ENCODE data around the gene SLC24A4. TPM values are rescaled to one million over a fixed set of nuclear protein-coding genes. Genes with fewer than 3 reads are reported as not detected.

Gene SLC24A4
- total RNA-seq, 1 donor from 2014 or later, result not detected

GRCh38 chr14:92411941-92412340 is 89.0 kb downstream of the SLC24A4 start:
- no peak overlapping the region for H3K4me3 Mint-ChIP-seq
- no peak for DNase-seq (ENCODE audit: low spot score in 2 of 2, unreplicated experiment in 2 of 2)
- H3K9me3 Mint-ChIP-seq, result peaks cover 3% of the 10 kb centered on the region
- peaks cover 11% of the 10 kb centered on the region for H3K27me3 Mint-ChIP-seq (ENCODE audit: low read depth)
- no peaks in the 10 kb centered on the region for H3K36me3 Mint-ChIP-seq
- H3K4me1 Mint-ChIP-seq, result no peaks in the 10 kb centered on the region
- TF ChIP-seq CTCF (IDR thresholded peaks at IDR 0.05; ENCODE audit: unreplicated experiment), result no peak
- H3K27ac Mint-ChIP-seq, result no peak overlapping the region

DNA sequence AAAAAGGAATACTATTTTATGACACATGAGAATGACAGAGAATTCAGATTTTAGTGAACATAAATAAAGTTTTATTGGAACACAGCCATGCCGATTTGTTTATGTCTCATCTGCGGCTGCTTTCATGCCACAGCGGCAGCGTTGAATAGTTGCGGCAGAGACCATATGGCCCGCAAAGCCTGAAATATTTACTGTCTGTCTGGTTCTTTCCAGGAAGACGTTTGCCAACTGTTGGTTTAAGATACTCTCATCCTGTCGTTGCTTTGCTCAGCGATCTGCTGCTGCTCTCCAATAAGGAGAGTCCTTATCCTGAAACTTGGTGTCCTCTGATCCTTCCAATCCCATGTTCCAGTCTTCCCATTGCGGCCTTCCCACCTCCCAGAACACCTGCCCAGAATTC is 89.9 kb downstream of the SLC24A4 start:
- Mint-ChIP-seq H3K4me3 (no peak overlapping the region), H3K9me3 (no peaks in the 10 kb centered on the region)

DNA sequence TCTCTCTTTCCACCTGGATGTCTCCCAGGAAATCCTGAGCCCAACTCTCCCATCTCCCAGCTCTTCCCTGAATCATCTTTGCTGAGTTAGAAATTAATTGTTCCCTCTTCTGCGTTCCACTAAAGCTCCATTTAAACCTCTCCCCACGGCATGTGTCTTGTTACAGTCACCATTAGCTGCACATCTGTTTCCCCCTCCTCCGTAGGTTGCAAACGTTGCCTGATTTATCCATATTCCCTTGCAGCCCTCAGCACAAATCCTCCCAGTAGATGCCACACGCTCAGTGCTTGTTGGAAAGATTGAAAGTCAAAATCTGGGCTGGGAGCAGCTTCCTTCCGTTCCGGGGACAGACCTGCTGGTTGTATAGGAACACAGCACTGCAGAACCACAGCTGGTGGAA is 90.4 kb downstream of the SLC24A4 start:
- no peak for TF ChIP-seq CTCF (IDR thresholded peaks at IDR 0.05; ENCODE audit: unreplicated experiment)
- DNase-seq (ENCODE audit: low spot score in 2 of 2, unreplicated experiment in 2 of 2), result no peak
- Mint-ChIP-seq H3K36me3 (no peaks in the 10 kb centered on the region), H3K9me3 (no peaks in the 10 kb centered on the region), H3K4me1 (no peaks in the 10 kb centered on the region), H3K4me3 (no peak overlapping the region), H3K27me3 (ENCODE audit: low read depth) (peaks cover 11% of the 10 kb centered on the region), H3K27ac (no peak overlapping the region)

More for the DNA sequence above, 89.9 kb downstream of the SLC24A4 start:
- H3K27ac Mint-ChIP-seq, result no peak overlapping the region
- no peaks in the 10 kb centered on the region for H3K4me1 Mint-ChIP-seq
- no peak for TF ChIP-seq CTCF (IDR thresholded peaks at IDR 0.05; ENCODE audit: unreplicated experiment)
- DNase-seq (ENCODE audit: low spot score in 2 of 2, unreplicated experiment in 2 of 2), result no peak
- no peaks in the 10 kb centered on the region for H3K36me3 Mint-ChIP-seq
- peaks cover 11% of the 10 kb centered on the region for H3K27me3 Mint-ChIP-seq (ENCODE audit: low read depth)

DNA sequence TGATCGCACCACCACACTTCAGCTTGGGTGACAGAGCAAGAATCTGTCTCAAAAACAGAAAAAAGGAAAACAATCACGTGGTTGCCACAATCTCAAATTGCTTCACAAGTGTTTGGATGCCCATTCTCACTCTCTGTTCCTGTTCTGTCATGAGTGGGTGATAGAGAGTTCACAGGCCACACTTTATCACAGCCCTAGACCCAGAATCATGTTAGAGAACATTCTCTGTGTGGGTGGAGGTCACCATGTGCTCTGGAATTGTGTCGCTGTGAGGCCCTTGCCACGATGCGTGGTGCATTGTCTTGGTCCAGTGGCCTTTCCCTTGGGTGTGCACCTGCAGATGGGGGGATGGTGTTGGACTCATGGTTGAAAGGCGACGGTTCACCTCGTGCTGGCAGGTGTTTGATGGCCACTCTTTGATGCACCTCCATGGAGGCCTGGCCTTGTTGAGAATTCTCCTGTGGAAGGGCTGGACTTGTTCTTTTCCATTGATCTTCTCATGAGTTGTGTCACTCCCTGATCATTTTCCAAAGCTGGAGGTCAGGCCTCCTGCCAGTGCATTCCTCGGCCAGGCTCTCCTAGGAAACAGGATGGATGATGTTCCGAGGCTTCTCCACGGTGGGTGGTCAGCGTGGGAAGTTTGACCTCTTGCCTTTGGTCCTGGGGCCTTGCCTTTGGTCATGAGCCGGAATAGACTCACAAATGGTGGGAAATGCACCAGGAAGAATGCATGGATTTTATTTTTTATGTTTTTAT is 91.9 kb downstream of the SLC24A4 start:
- peaks cover 5% of the 10 kb centered on the region for H3K9me3 Mint-ChIP-seq
- DNase-seq (ENCODE audit: low spot score in 2 of 2, unreplicated experiment in 2 of 2), result no peak
- no peak overlapping the region for H3K4me3 Mint-ChIP-seq
- no peak overlapping the region for H3K27ac Mint-ChIP-seq
- no peak for TF ChIP-seq CTCF (IDR thresholded peaks at IDR 0.05; ENCODE audit: unreplicated experiment)
- H3K4me1 Mint-ChIP-seq, result no peaks in the 10 kb centered on the region
- no peaks in the 10 kb centered on the region for H3K36me3 Mint-ChIP-seq
- H3K27me3 Mint-ChIP-seq (ENCODE audit: low read depth), result peaks cover 11% of the 10 kb centered on the region

DNA sequence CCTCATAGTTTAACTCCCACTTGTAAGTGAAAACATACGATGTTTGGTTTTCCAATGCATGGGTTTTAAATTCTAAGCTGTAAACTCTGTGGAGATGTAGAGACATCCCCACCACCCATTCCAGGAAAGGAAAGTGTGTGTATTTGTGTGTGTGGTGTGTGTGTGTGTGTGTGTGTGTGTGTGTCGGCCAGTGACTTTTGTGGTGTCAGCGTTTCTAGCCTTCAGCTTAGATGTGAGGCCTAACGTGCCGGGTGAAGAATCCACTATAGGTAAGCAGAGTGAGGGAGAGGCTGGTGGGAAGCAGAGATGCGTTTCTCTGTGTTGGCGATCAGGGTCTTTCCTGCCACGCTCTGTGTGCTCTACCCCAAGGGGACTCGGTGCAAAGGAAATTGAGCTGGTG is 93.0 kb downstream of the SLC24A4 start:
- H3K36me3 Mint-ChIP-seq, result no peaks in the 10 kb centered on the region
- H3K27me3 Mint-ChIP-seq (ENCODE audit: low read depth), result peaks cover 11% of the 10 kb centered on the region
- H3K4me3 Mint-ChIP-seq, result no peak overlapping the region
- H3K9me3 Mint-ChIP-seq, result peaks cover 5% of the 10 kb centered on the region
- no peaks in the 10 kb centered on the region for H3K4me1 Mint-ChIP-seq
- H3K27ac Mint-ChIP-seq, result no peak overlapping the region
- no peak for DNase-seq (ENCODE audit: low spot score in 2 of 2, unreplicated experiment in 2 of 2)
- no peak for TF ChIP-seq CTCF (IDR thresholded peaks at IDR 0.05; ENCODE audit: unreplicated experiment)
